HL-60 (cell line): Measurements from ENCODE around the gene C1orf146.

ENCODE experiments used
- DNase-seq, 2 experiments: peaks; one replicate each; pipeline ENCODE4 v3.0.0-alpha.2; 2010 to 2020; ENCODE audit warnings: low read depth in 1 of 2, low spot score in 1 of 2
- H3K27ac ChIP-seq: fragments of 250-450 bp; sonication (Bioruptor Pico); replicated peaks from 2 replicates; pipeline ENCODE4 v1.5.1; 2020; ENCODE audit warnings: mild to moderate bottlenecking, moderate library complexity
- H3K27me3 ChIP-seq: fragments of 250-450 bp; sonication (Bioruptor Pico); 2 replicates; pipeline ENCODE4 v1.5.1; 2021; ENCODE audit warnings: mild to moderate bottlenecking, moderate library complexity; ENCODE audit not compliant: insufficient read depth, poor library complexity, severe bottlenecking
- H3K4me3 ChIP-seq: replicated peaks from 2 replicates; pipeline ENCODE4 v1.5.1; 2011; ENCODE audit warnings: mild to moderate bottlenecking, control low read depth, low read length; ENCODE audit not compliant: insufficient read depth
- CTCF ChIP-seq: IDR thresholded peaks from one replicate; pipeline ENCODE4 v1.5.1; 2011; ENCODE audit warnings: low read length, control low read depth, inconsistent platforms; ENCODE audit not compliant: insufficient read depth
- GABPA ChIP-seq: IDR thresholded peaks from 2 replicates; pipeline ENCODE4 v1.6.1; 2012; ENCODE audit warnings: low read depth
- POLR2AphosphoS5 ChIP-seq: IDR thresholded peaks from 2 replicates; pipeline ENCODE4 v1.6.1; 2012; ENCODE audit warnings: low read depth
- REST ChIP-seq: IDR thresholded peaks from 2 replicates; pipeline ENCODE4 v1.6.1; 2012; ENCODE audit warnings: low read depth; ENCODE audit not compliant: insufficient replicate concordance
- SPI1 ChIP-seq: IDR thresholded peaks from 2 replicates; pipeline ENCODE4 v1.6.1; 2012; ENCODE audit warnings: low read depth, mild to moderate bottlenecking, borderline replicate concordance

C1orf146 gene

GRCh38 chr1:92186081-92186480, 31.6 kb upstream of the C1orf146 start:
- TF ChIP-seq POLR2AphosphoS5 (no peak), REST (no peak), GABPA (no peak), CTCF (no peak), SPI1 (no peak)
- no peak for DNase-seq
- Histone ChIP-seq H3K27ac (no peak overlapping the region), H3K4me3 (no peak overlapping the region), H3K27me3 (no peaks in the 10 kb centered on the region)

GRCh38 chr1:92188436-92189255, 29.1 kb upstream of the C1orf146 start:
- no peak for DNase-seq
- TF ChIP-seq CTCF (no peak), REST (no peak), SPI1 (no peak), POLR2AphosphoS5 (no peak), GABPA (no peak)
- no peaks in the 10 kb centered on the region for H3K27me3 ChIP-seq
- H3K4me3 ChIP-seq = no peak overlapping the region
- H3K27ac ChIP-seq = no peak overlapping the region

- no peak for TF ChIP-seq GABPA
- no peak for DNase-seq
- Histone ChIP-seq H3K27me3 (no peaks in the 10 kb centered on the region), H3K27ac (no peak overlapping the region), H3K4me3 (no peak overlapping the region)
Measured at GRCh38 chr1:92191726-92192125, 26.0 kb upstream of the C1orf146 start.

GRCh38 chr1:92192246-92192645, 25.5 kb upstream of the C1orf146 start:
- DNase-seq = no peak
- Histone ChIP-seq H3K4me3 (no peak overlapping the region), H3K27me3 (no peaks in the 10 kb centered on the region), H3K27ac (no peak overlapping the region)
- TF ChIP-seq POLR2AphosphoS5 (no peak), REST (no peak)
